ENCODE results near the gene TMCC3.
A peak's percentile ranks its signal among the peaks of the same experiment; 100 is the strongest.
"Not testable (repeated sequence)": the region's sequence is repeated elsewhere in the genome, so short reads cannot be mapped to it uniquely, and the experiment has no call there.

The TMCC3 gene

DNA sequence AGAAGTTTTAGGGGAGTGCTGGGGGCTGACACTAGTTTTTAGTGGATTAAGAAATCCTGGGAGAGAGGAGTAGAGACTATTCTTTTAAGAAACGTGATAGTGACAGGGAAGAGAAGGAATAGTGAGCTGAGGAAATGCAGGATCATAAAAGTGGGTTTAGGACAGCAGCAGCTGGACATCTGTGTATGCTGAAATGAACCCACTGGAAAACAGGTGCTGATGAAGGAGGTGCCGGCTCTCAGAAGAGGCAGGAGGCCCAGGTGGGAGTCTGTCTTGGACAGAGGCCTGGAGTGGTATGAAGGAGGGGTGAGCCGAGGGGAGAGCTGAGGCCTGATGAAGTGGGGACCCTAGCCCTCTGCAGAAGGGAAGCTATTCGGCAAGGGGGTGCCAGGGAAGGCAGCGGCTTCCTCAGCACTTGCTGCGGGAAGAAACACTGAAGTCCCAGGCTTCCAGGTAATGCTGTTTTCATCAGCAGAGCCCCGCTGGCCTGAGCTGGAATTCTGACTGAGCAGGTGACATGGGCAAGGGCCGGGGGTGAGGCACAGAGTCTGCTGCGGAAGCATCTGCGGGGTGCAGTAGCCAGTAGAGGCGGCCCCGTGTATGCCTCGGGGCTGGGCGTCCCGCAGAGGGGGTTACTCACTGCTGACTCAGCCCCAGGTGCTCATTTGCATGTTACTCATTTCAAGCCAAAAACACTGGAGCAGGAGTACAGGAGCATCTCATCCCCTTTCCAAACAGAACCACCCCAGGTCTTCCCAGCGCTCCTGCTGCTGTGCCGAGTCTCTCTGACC is 89.7 kb downstream of the TMCC3 start:
- no peak for DNase-seq

- DNase-seq = no peak
Measured at GRCh38 chr12:94558612-94559011, 91.7 kb downstream of the TMCC3 start.

- no peak for DNase-seq
Measured at GRCh38 chr12:94557746-94558295, 92.5 kb downstream of the TMCC3 start.

GRCh38 chr12:94555687-94556086 is 94.7 kb downstream of the TMCC3 start:
- no peak for DNase-seq

- DNase-seq = no peak
Measured at GRCh38 chr12:94553875-94554274, 96.5 kb downstream of the TMCC3 start.

- DNase-seq = no peak
Measured at GRCh38 chr12:94553130-94553519, 97.2 kb downstream of the TMCC3 start.

GRCh38 chr12:94551810-94552209 is 98.5 kb downstream of the TMCC3 start:
- DNase-seq = no peak

GRCh38 chr12:94550964-94551363 is 99.4 kb downstream of the TMCC3 start:
- no peak for DNase-seq

GRCh38 chr12:94548833-94549232 is 101.5 kb downstream of the TMCC3 start:
- not testable (repeated sequence) for DNase-seq

DNA sequence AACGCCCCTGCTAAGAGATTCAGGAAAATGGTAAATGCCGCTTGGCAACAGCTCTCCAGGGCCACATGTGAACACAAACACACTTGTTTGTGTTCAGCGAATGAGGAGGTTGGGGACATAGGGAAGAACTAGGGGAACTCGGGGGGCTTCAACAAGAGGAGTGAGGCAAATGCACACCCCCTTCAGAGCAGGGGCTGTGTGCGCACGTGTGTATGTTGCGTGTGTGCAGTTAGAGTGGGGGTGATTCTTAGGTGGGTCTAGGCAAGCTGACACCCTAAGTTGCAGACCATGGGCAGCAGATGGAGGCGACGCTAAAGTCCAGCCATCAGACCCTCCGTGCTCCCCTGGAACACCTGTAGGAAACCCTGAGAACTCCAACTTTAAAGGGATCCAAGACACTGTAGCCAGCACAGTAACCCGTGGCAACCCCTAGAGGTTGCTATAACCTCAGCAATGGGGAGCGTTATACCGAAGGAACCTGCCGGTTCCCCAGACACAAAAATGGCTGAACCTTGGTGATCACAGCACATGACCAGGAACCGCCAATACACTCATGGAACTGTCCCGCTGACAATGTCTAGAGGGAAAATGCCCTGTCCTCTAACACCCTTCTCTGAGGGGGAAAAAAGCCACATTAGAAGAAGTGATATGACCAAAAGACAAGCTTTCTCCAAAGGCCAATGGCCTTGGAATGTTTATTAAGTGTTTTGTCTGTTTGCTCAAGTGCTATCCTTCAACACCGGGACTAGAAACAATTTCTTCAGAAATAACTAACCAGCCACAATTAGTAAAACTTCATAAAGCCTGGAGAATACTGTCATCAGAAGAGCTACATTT is 104.2 kb downstream of the TMCC3 start:
- peak; percentile 29 for DNase-seq

GRCh38 chr12:94544355-94544754 is 106.0 kb downstream of the TMCC3 start:
- DNase-seq = no peak

- DNase-seq = no peak
Measured at GRCh38 chr12:94538318-94538717, 112.0 kb downstream of the TMCC3 start.

DNA sequence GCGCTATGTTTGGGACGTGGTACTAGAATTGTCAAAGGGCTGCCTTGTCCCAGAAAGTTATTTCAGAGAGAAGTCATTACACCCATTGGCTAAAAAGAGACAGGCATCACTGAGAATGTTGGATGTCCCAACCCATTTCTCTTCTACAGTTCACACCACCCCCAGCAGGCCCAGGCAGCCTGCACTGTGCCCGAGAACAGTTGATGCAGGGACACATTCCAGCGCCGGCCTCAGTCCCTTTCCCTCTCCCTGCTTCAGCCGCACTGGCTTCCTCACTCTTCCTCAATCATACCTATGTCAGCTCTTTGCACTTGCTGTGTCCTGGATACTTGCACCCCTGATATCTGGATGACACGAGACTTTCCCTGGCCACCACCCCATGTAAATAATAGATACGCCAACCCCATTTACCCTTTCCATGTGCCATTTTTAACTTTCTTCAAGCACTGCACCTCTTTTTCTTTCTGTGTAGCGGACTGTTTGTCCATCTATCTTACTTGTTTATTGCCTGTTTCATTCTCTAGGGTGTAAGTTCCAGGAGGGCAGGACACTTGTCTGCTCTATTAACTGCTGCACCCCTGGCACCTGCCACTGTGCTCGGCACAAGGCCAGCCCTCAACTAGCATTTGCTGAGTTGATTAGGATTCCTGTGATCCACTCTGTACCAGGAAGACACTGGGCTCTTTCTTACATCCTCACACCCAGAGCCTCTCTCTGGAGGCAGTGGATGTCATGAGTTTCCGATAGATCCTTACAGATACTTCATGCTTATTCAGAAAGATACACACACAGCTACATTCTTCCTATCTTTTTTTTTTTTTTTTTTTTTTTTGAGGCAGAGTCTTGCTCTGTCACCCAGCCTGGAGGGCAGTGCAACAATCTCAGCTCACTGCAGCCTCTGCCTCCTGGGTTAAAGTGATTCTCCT is 114.1 kb downstream of the TMCC3 start:
- DNase-seq = no peak

GRCh38 chr12:94535510-94535921 is 114.8 kb downstream of the TMCC3 start:
- DNase-seq = peak; percentile 58

DNA sequence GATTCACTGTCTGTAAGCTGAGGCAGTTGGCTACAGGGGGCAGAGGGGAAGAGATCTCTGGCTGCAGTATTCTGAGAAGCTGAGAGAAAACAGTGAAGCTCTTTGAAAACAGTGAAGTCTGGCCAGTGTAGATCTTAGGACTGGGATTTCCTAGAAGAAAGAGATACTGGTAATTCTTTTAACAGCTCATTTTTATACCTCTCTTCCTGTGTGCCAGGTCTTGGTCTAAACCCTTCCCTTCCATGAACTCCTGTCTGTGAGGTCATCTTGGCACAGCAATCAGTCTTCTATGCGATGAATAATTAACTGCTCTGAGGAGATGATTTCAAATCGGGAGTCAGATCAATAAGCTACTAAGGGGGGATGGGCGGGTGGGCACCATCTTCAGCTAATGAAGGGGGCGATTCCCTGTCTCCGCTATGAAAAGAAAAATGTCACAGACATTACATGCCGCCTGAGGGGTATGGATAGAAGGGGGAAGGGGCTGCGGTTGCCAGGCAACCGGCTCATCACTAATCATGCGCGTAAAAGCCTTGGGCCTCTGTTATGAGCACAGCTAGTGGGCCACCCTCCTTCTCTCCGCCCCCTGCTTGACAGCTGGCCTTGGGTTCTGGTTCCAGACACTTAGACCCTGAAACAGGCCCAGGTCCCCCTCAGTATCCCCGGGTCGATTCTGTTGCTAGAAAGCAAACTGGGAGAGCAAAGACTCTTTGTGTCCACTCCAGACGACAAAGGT is 115.4 kb downstream of the TMCC3 start:
- DNase-seq = no peak

DNA sequence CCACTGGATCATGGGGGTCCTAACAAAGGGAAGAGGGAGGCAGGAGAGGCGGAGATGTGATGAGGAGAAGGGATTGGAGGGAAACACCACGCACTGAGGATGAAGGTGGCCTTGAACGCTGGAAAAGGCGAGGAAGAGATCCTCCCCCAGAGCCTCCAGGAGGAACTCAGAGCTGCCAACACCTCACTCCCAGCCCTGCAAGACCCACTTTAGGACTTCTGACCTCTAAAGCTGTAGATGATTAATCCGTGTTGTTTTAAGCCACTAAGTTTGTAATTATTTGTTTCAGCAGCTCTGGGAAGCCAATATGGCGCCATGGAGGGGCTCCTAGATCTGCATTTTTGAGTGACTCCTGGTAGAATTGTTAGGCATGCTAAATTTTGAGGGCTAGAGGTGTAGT is 116.1 kb downstream of the TMCC3 start:
- DNase-seq = no peak

- DNase-seq = peak; percentile 72
Measured at GRCh38 chr12:94532490-94533422, 117.6 kb downstream of the TMCC3 start.

GRCh38 chr12:94531196-94531720 is 119.1 kb downstream of the TMCC3 start:
- DNase-seq = no peak

- DNase-seq = no peak
Measured at GRCh38 chr12:94525951-94526350, 124.4 kb downstream of the TMCC3 start.

Data from NCI-H1105 treated with DMSO at 0.1 percent for 48 hours (cell line).